NCI-H2196 treated with DMSO at 0.1 percent for 48 hours (cell line): ENCODE data around the gene RPS6KA1.
"Not testable (repeated sequence)": the region's sequence is repeated elsewhere in the genome, so short reads cannot be mapped to it uniquely, and the experiment has no call there.

Experiments used
- DNase-seq: peaks from one replicate; lab custom pipeline; 2025; ENCODE audit not compliant: unreplicated experiment; lab: John Stamatoyannopoulos, UW

RPS6KA1 gene

GRCh38 chr1:26529655-26530409 lies at the start of gene RPS6KA1:
RPS6KA1 (plus strand) TSS chr1:26529761; CDS start chr1:26529921, 160 bp downstream.
- DNase-seq: peak; percentile 38

- DNase-seq: no peak
These were observed 46.6 kb upstream of the RPS6KA1 start for GRCh38 chr1:26482921-26483320.

- no peak for DNase-seq
These were observed 45.6 kb upstream of the RPS6KA1 start for GRCh38 chr1:26483980-26484379.

- no peak for DNase-seq
These were observed 39.4 kb upstream of the RPS6KA1 start for GRCh38 chr1:26490155-26490554.

- no peak for DNase-seq
These were observed 36.3 kb upstream of the RPS6KA1 start for GRCh38 chr1:26493267-26493666.

- DNase-seq: no peak
These were observed 35.6 kb upstream of the RPS6KA1 start for GRCh38 chr1:26493938-26494337.

- no peak for DNase-seq
These were observed 32.7 kb upstream of the RPS6KA1 start for GRCh38 chr1:26496861-26497260.

GRCh38 chr1:26498894-26499293 lies 30.7 kb upstream of the RPS6KA1 start:
- no peak for DNase-seq

- peak; percentile 86 for DNase-seq
These were observed 28.9 kb upstream of the RPS6KA1 start for GRCh38 chr1:26500488-26501175.

- not testable (repeated sequence) for DNase-seq
These were observed 18.9 kb upstream of the RPS6KA1 start for GRCh38 chr1:26510711-26511110.

GRCh38 chr1:26515836-26516235 lies 13.7 kb upstream of the RPS6KA1 start:
- not testable (repeated sequence) for DNase-seq

GRCh38 chr1:26516987-26517765 lies 12.4 kb upstream of the RPS6KA1 start:
- DNase-seq: no peak

- no peak for DNase-seq
These were observed 11.9 kb upstream of the RPS6KA1 start for GRCh38 chr1:26517766-26518049.

GRCh38 chr1:26518355-26518754 lies 11.2 kb upstream of the RPS6KA1 start:
- DNase-seq: no peak

- DNase-seq: no peak
These were observed 9.2 kb upstream of the RPS6KA1 start for GRCh38 chr1:26520339-26520738.

GRCh38 chr1:26521669-26522030 lies 7.9 kb upstream of the RPS6KA1 start:
- no peak for DNase-seq

- no peak for DNase-seq
These were observed 7.5 kb upstream of the RPS6KA1 start for GRCh38 chr1:26522073-26522472.

GRCh38 chr1:26524181-26524580 lies 5.4 kb upstream of the RPS6KA1 start:
- DNase-seq: no peak

GRCh38 chr1:26526287-26526686 lies 3.3 kb upstream of the RPS6KA1 start:
- DNase-seq: no peak

GRCh38 chr1:26529405-26529654 lies 231 bp upstream of the RPS6KA1 start:
- DNase-seq: no peak

- no peak for DNase-seq
These were observed 891 bp downstream of the RPS6KA1 start for GRCh38 chr1:26530410-26530894.
